ENCODE measurements around the gene C7orf25. TPM values are rescaled to one million over a fixed set of nuclear protein-coding genes. Genes with fewer than 3 reads are reported as not detected.
A peak's percentile ranks its signal among the peaks of the same experiment; 100 is the strongest.

The C7orf25 gene
- total and polyA plus RNA-seq, 10 of the 15 experiments (the other 5 are each of a cell fraction or from before 2014, with no cell fraction given) = 0.63 to 3.2 (median 1.7) TPM

DNA sequence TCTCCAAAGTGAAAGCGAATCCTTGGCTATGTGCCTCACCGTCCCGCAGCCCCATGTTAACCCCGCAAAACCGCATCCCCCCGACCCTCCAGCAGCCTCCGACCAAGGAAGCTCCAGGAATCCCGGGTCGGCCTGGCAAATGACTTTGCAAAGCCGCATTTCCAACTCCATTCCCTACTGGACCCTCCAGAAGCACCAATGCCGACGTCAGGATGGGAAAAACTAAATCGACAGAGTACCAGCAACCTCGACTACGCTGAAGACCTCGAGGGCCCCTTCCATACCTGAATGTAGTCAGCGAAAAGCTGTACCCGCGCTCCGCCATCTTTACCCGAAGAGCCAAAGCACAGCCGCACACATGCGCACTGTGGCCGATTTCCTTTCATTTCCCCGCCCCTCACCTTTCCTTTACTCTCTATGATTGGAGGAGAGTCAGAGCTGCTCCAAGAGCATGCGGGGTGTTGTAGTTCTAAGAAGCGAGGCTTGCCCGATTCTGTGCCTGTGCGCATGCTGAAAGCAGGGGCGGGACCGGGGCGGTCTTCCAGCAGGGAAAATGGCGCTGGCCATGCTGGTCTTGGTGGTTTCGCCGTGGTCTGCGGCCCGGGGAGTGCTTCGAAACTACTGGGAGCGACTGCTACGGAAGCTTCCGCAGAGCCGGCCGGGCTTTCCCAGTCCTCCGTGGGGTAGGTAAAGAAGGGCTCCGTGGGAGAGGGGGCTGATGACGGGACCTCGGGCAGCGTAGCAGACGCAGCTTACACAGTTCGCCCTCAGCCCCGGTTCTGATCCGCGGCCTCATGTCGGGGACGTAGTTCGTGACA lies 20.2 kb upstream of the C7orf25 start, which contains the start of the genes MRPL32 and PSMA2 (continued):
- TF ChIP-seq, protein P1, sequence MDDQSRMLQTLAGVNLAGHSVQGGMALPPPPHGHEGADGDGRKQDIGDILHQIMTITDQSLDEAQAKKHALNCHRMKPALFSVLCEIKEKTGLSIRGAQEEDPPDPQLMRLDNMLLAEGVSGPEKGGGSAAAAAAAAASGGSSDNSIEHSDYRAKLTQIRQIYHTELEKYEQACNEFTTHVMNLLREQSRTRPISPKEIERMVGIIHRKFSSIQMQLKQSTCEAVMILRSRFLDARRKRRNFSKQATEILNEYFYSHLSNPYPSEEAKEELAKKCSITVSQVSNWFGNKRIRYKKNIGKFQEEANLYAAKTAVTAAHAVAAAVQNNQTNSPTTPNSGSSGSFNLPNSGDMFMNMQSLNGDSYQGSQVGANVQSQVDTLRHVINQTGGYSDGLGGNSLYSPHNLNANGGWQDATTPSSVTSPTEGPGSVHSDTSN (IDR thresholded peaks at IDR 0.05; ENCODE audit: insufficient replicate concordance, low read depth, low read length) = no peak
- TF ChIP-seq, protein P2, sequence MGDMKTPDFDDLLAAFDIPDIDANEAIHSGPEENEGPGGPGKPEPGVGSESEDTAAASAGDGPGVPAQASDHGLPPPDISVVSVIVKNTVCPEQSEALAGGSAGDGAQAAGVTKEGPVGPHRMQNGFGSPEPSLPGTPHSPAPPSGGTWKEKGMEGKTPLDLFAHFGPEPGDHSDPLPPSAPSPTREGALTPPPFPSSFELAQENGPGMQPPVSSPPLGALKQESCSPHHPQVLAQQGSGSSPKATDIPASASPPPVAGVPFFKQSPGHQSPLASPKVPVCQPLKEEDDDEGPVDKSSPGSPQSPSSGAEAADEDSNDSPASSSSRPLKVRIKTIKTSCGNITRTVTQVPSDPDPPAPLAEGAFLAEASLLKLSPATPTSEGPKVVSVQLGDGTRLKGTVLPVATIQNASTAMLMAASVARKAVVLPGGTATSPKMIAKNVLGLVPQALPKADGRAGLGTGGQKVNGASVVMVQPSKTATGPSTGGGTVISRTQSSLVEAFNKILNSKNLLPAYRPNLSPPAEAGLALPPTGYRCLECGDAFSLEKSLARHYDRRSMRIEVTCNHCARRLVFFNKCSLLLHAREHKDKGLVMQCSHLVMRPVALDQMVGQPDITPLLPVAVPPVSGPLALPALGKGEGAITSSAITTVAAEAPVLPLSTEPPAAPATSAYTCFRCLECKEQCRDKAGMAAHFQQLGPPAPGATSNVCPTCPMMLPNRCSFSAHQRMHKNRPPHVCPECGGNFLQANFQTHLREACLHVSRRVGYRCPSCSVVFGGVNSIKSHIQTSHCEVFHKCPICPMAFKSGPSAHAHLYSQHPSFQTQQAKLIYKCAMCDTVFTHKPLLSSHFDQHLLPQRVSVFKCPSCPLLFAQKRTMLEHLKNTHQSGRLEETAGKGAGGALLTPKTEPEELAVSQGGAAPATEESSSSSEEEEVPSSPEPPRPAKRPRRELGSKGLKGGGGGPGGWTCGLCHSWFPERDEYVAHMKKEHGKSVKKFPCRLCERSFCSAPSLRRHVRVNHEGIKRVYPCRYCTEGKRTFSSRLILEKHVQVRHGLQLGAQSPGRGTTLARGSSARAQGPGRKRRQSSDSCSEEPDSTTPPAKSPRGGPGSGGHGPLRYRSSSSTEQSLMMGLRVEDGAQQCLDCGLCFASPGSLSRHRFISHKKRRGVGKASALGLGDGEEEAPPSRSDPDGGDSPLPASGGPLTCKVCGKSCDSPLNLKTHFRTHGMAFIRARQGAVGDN (IDR thresholded peaks at IDR 0.05) = peak; percentile 50
- 0 out of 2 replicates have a peak, but pooled peaks have one; percentile 36 for TF ChIP-seq RB1 (IDR thresholded peaks at IDR 0.05; ENCODE audit: borderline replicate concordance)
- peak; percentile 67; the same call in 1 of the 2 replicates for TF ChIP-seq CHD2 (IDR thresholded peaks at IDR 0.05; ENCODE audit: borderline replicate concordance, low read depth, low read length)
- TF ChIP-seq, protein P3, sequence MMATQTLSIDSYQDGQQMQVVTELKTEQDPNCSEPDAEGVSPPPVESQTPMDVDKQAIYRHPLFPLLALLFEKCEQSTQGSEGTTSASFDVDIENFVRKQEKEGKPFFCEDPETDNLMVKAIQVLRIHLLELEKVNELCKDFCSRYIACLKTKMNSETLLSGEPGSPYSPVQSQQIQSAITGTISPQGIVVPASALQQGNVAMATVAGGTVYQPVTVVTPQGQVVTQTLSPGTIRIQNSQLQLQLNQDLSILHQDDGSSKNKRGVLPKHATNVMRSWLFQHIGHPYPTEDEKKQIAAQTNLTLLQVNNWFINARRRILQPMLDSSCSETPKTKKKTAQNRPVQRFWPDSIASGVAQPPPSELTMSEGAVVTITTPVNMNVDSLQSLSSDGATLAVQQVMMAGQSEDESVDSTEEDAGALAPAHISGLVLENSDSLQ (IDR thresholded peaks at IDR 0.05) = peak; percentile 35; the same call in 1 of the 2 replicates
- TF ChIP-seq MEF2A (IDR thresholded peaks at IDR 0.05; ENCODE audit: insufficient read depth, low read depth, low read length) = no peak
- TF ChIP-seq ZNF217 (IDR thresholded peaks at IDR 0.05) = no peak
- TF ChIP-seq, protein P4, sequence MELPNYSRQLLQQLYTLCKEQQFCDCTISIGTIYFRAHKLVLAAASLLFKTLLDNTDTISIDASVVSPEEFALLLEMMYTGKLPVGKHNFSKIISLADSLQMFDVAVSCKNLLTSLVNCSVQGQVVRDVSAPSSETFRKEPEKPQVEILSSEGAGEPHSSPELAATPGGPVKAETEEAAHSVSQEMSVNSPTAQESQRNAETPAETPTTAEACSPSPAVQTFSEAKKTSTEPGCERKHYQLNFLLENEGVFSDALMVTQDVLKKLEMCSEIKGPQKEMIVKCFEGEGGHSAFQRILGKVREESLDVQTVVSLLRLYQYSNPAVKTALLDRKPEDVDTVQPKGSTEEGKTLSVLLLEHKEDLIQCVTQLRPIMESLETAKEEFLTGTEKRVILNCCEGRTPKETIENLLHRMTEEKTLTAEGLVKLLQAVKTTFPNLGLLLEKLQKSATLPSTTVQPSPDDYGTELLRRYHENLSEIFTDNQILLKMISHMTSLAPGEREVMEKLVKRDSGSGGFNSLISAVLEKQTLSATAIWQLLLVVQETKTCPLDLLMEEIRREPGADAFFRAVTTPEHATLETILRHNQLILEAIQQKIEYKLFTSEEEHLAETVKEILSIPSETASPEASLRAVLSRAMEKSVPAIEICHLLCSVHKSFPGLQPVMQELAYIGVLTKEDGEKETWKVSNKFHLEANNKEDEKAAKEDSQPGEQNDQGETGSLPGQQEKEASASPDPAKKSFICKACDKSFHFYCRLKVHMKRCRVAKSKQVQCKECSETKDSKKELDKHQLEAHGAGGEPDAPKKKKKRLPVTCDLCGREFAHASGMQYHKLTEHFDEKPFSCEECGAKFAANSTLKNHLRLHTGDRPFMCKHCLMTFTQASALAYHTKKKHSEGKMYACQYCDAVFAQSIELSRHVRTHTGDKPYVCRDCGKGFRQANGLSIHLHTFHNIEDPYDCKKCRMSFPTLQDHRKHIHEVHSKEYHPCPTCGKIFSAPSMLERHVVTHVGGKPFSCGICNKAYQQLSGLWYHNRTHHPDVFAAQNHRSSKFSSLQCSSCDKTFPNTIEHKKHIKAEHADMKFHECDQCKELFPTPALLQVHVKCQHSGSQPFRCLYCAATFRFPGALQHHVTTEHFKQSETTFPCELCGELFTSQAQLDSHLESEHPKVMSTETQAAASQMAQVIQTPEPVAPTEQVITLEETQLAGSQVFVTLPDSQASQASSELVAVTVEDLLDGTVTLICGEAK (IDR thresholded peaks at IDR 0.05; ENCODE audit: borderline replicate concordance) = peak; percentile 67; the same call in 1 of the 2 replicates
- TF ChIP-seq POLR2A (IDR thresholded peaks at IDR 0.05; ENCODE audit: low read depth, low read length) = peak; percentile 96
- no peak for TF ChIP-seq NR2F1 (conservative IDR thresholded peaks at IDR 0.05)
- TF ChIP-seq CBX3 (IDR thresholded peaks at IDR 0.05; ENCODE audit: borderline replicate concordance, low read depth) = no peak
- no peak; a peak in 1 of 4 replicates for TF ChIP-seq BHLHE40 (IDR thresholded peaks at IDR 0.05; ENCODE audit: borderline replicate concordance in 1 of 2, low read depth in 2 of 2, low read length in 1 of 2)
- no peak for TF ChIP-seq NFYA (IDR thresholded peaks at IDR 0.05; ENCODE audit: borderline replicate concordance, low read depth, low read length)
- no peak for TF ChIP-seq STAT3 (IDR thresholded peaks at IDR 0.05; ENCODE audit: low read depth, low read length)
- no peak for TF ChIP-seq WRNIP1 (IDR thresholded peaks at IDR 0.05; ENCODE audit: borderline replicate concordance, low read depth, low read length)
- no peak; the same call in 1 of the 2 replicates for TF ChIP-seq ESRRA (IDR thresholded peaks at IDR 0.05; ENCODE audit: low read length)
- TF ChIP-seq SUPT20H (IDR thresholded peaks at IDR 0.05; ENCODE audit: borderline replicate concordance, control insufficient read depth, low read depth, low read length) = no peak

All from GM12878 (cell line).